NOMO-1 treated with DMSO at 0.1 percent for 48 hours (cell line): ENCODE measurements around the gene IGF2R.
A peak's percentile ranks its signal among the peaks of the same experiment; 100 is the strongest.
"Not testable (repeated sequence)": the region's sequence is repeated elsewhere in the genome, so short reads cannot be mapped to it uniquely, and the experiment has no call there.

Experiments used
- DNase-seq: peaks from one replicate; lab custom pipeline; 2025; ENCODE audit not compliant: unreplicated experiment; lab: John Stamatoyannopoulos, UW

IGF2R gene

GRCh38 chr6:159953091-159953601 is 15.7 kb upstream of the IGF2R start:
- peak; percentile 88 for DNase-seq

GRCh38 chr6:159955945-159956361 is 12.9 kb upstream of the IGF2R start:
- no peak for DNase-seq

- no peak for DNase-seq
Observed at GRCh38 chr6:159957071-159957673, 11.7 kb upstream of the IGF2R start.

- peak; percentile 95 for DNase-seq
Observed at GRCh38 chr6:159959165-159959975, 9.5 kb upstream of the IGF2R start.

GRCh38 chr6:159959976-159960384 is 8.9 kb upstream of the IGF2R start:
- DNase-seq = no peak

GRCh38 chr6:159960485-159960884 is 8.4 kb upstream of the IGF2R start:
- no peak for DNase-seq

GRCh38 chr6:159961528-159961927 is 7.4 kb upstream of the IGF2R start:
- peak; percentile 39 for DNase-seq

GRCh38 chr6:159963111-159963510 is 5.8 kb upstream of the IGF2R start:
- no peak for DNase-seq

- DNase-seq = no peak
Observed at GRCh38 chr6:159964046-159964445, 4.8 kb upstream of the IGF2R start.

GRCh38 chr6:159966339-159966738 is 2.5 kb upstream of the IGF2R start:
- DNase-seq = peak; percentile 81

- no peak for DNase-seq
Observed at GRCh38 chr6:159966981-159967380, 1.9 kb upstream of the IGF2R start.

- DNase-seq = not testable (repeated sequence)
Observed at GRCh38 chr6:159967621-159968020, 1.3 kb upstream of the IGF2R start.

- DNase-seq = no peak
Observed at GRCh38 chr6:159969204-159969912, 476 bp downstream of the IGF2R start.

- peak; percentile 38 for DNase-seq
Observed at GRCh38 chr6:159969921-159970320, 1.0 kb downstream of the IGF2R start.

- DNase-seq = no peak
Observed at GRCh38 chr6:159970659-159971063, 1.8 kb downstream of the IGF2R start.

- DNase-seq = no peak
Observed at GRCh38 chr6:159971341-159972178, 2.7 kb downstream of the IGF2R start.

GRCh38 chr6:159972506-159973268 is 3.8 kb downstream of the IGF2R start:
- no peak for DNase-seq

- DNase-seq = no peak
Observed at GRCh38 chr6:159973406-159973805, 4.5 kb downstream of the IGF2R start.

GRCh38 chr6:159973951-159974350 is 5.1 kb downstream of the IGF2R start:
- peak; percentile 56 for DNase-seq

GRCh38 chr6:159974932-159975331 is 6.0 kb downstream of the IGF2R start:
- DNase-seq = no peak
